ENCODE measurements around the gene KCNH2. TPM values are rescaled to one million over a fixed set of nuclear protein-coding genes. Genes with fewer than 3 reads are reported as not detected.
A peak's percentile ranks its signal among the peaks of the same experiment; 100 is the strongest.

The KCNH2 gene
- total RNA-seq, 4 donors from 2014 or later = 29.8 to 71.7 (median 42.5) TPM

DNA sequence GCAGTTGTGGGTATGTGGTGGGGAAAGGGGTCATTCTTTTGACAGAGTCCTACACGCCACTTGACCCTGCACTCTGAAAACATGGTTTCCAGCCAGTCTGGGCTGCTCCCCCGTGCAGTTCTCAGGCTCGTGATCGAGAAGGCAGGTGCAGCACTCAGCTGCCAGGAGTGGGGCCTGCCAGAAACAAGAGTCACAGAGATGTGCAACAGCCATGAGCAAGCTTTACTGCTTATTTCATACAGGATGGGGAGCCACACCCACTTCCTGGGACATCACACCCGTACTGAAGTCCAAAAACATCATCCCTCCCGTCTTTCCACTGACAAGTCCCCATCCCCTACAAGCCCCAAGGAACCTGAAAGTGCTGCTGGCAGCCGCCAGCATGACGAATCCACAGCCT is 36.8 kb upstream of the KCNH2 start:
- WGBS = 67% methylated on average over 8 of the region's 8 CpGs
- Histone ChIP-seq H3K27ac (replicated peaks in 1 of 4) (no peak overlapping the region), H3K4me3 (no peak overlapping the region), H3K36me3 (peaks cover 0 to 26% (median 2%) of the 10 kb centered on the region in 4 donors), H3K27me3 (peaks cover 0 to 94% (median 40%) of the 10 kb centered on the region in 4 donors), H3K9me3 (no peaks in the 10 kb centered on the region), H3K4me1 (peaks cover 35 to 43% (median 39%) of the 10 kb centered on the region in 4 donors)
- intact Hi-C loops (cut with DNase I) = loop anchor here (10.0 kb wide), 1 partner anchor 240 kb away; no protein-coding TSS in a partner anchor
- no peak for DNase-seq (ENCODE audit: extremely low spot score)
- no peak for TF ChIP-seq POLR2AphosphoS5 (IDR thresholded peaks at IDR 0.05)
- no peak for TF ChIP-seq POLR2A (IDR thresholded peaks at IDR 0.05; ENCODE audit: low read depth)
- TF ChIP-seq, protein P1, sequence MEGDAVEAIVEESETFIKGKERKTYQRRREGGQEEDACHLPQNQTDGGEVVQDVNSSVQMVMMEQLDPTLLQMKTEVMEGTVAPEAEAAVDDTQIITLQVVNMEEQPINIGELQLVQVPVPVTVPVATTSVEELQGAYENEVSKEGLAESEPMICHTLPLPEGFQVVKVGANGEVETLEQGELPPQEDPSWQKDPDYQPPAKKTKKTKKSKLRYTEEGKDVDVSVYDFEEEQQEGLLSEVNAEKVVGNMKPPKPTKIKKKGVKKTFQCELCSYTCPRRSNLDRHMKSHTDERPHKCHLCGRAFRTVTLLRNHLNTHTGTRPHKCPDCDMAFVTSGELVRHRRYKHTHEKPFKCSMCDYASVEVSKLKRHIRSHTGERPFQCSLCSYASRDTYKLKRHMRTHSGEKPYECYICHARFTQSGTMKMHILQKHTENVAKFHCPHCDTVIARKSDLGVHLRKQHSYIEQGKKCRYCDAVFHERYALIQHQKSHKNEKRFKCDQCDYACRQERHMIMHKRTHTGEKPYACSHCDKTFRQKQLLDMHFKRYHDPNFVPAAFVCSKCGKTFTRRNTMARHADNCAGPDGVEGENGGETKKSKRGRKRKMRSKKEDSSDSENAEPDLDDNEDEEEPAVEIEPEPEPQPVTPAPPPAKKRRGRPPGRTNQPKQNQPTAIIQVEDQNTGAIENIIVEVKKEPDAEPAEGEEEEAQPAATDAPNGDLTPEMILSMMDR (IDR thresholded peaks at IDR 0.05) = no peak
- no peak for TF ChIP-seq EP300 (IDR thresholded peaks at IDR 0.05)

DNA sequence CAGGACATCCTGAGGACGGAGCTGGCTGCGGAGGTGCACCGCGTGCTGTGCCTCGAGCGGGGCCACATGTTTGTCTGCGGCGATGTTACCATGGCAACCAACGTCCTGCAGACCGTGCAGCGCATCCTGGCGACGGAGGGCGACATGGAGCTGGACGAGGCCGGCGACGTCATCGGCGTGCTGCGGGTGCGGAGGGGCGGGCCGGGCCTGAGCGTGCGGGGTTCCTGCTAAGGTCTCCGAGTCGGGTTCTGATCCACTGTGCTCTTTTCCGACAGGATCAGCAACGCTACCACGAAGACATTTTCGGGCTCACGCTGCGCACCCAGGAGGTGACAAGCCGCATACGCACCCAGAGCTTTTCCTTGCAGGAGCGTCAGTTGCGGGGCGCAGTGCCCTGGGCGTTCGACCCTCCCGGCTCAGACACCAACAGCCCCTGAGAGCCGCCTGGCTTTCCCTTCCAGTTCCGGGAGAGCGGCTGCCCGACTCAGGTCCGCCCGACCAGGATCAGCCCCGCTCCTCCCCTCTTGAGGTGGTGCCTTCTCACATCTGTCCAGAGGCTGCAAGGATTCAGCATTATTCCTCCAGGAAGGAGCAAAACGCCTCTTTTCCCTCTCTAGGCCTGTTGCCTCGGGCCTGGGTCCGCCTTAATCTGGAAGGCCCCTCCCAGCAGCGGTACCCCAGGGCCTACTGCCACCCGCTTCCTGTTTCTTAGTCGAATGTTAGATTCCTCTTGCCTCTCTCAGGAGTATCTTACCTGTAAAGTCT is 35.8 kb upstream of the KCNH2 start:
- TF ChIP-seq EP300 (IDR thresholded peaks at IDR 0.05) (no peak), POLR2A (IDR thresholded peaks at IDR 0.05; ENCODE audit: low read depth) (no peak), POLR2AphosphoS5 (IDR thresholded peaks at IDR 0.05) (no peak)
- TF ChIP-seq, protein P1 (IDR thresholded peaks at IDR 0.05) = peak in 1 of 3 experiments; percentile 25
- peaks cover 33 to 44% (median 36%) of the 10 kb centered on the region in 4 donors for H3K4me1 ChIP-seq
- intact Hi-C loops (cut with DNase I) = loop anchor here (10.0 kb wide), 1 partner anchor 239 kb away; no protein-coding TSS in a partner anchor
- WGBS = 27% methylated on average over 16 of the region's 55 CpGs
- peaks cover 0 to 94% (median 39%) of the 10 kb centered on the region in 4 donors for H3K27me3 ChIP-seq
- peaks cover 0 to 29% (median 2%) of the 10 kb centered on the region in 4 donors for H3K36me3 ChIP-seq
- H3K27ac ChIP-seq (replicated peaks in 1 of 4) = no peak overlapping the region
- DNase-seq (ENCODE audit: extremely low spot score) = no peak
- no peaks in the 10 kb centered on the region for H3K9me3 ChIP-seq
- H3K4me3 ChIP-seq = peak overlapping the region; percentile 29 to 51 (median 36)

DNA sequence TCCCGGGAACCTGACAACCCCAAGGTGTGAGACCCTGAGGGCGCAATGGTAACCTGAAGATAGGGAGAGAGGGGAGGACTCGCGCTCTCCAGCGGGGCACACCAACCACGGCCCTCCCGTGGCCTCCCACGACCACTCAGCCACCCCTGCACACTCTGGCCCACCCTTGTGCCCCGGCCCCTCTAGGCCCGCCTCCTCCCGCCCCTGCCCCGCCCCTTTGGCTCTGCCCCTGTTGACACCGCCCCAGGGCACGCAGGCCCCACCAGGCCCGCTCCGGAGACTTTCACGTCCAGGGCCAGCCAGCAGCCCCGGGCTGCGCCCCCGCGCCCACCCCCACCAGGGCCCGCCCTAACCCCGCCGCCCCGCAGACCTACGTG is 35.2 kb upstream of the KCNH2 start:
- peaks cover 0 to 94% (median 39%) of the 10 kb centered on the region in 4 donors for H3K27me3 ChIP-seq

DNA sequence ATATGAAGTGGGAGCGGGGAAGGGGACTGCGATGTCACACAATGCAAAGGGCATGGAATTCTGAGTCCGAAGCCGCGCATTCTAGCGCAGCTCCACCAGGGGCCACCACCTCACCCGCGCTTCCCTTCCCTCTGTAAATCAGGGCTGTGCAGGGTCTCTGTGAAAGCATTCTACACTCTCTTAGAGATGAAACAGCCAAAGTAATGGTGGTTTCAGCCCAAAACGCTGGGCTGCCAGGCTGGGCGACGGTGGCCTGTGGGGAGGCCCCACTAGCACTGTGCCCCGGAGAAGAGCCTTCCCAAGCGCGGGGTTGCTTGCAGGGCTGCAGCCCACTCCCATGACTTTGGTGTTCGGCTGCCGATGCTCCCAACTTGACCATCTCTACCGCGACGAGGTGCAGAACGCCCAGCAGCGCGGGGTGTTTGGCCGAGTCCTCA is 34.8 kb upstream of the KCNH2 start:
- Histone ChIP-seq H3K9me3 (no peaks in the 10 kb centered on the region), H3K27me3 (peaks cover 0 to 93% (median 36%) of the 10 kb centered on the region in 4 donors), H3K4me1 (peaks cover 28 to 44% (median 33%) of the 10 kb centered on the region in 4 donors), H3K27ac (replicated peaks in 1 of 4) (no peak overlapping the region), H3K4me3 (peak overlapping the region in 2 of 4 donors; percentile 29 to 40), H3K36me3 (peaks cover 0 to 29% (median 2%) of the 10 kb centered on the region in 4 donors)
- no peak for DNase-seq (ENCODE audit: extremely low spot score)
- TF ChIP-seq, protein P1 (IDR thresholded peaks at IDR 0.05) = peak; percentile 24 to 44 (median 25)
- TF ChIP-seq POLR2AphosphoS5 (IDR thresholded peaks at IDR 0.05) = no peak
- 49% methylated on average over 12 of the region's 23 CpGs for WGBS
- intact Hi-C loops (cut with DNase I) = loop anchor here (10.0 kb wide), 1 partner anchor 238 kb away; no protein-coding TSS in a partner anchor

More for the DNA sequence above, 35.2 kb upstream of the KCNH2 start:
- DNase-seq (ENCODE audit: extremely low spot score) = no peak
- TF ChIP-seq POLR2A (IDR thresholded peaks at IDR 0.05; ENCODE audit: low read depth) (no peak), EP300 (IDR thresholded peaks at IDR 0.05) (no peak), POLR2AphosphoS5 (IDR thresholded peaks at IDR 0.05) (no peak)
- TF ChIP-seq, protein P1 (IDR thresholded peaks at IDR 0.05) = no peak
- intact Hi-C loops (cut with DNase I) = loop anchor here (10.0 kb wide), 1 partner anchor 239 kb away; no protein-coding TSS in a partner anchor
- Histone ChIP-seq H3K27ac (replicated peaks in 1 of 4) (no peak overlapping the region), H3K4me3 (peak overlapping the region; percentile 29 to 51 (median 36)), H3K9me3 (no peaks in the 10 kb centered on the region), H3K4me1 (peaks cover 33 to 44% (median 35%) of the 10 kb centered on the region in 4 donors), H3K36me3 (peaks cover 0 to 29% (median 2%) of the 10 kb centered on the region in 4 donors)
- 40% methylated on average over 7 of the region's 26 CpGs for WGBS
